H9 (cell line): ENCODE measurements around the gene MRPS30. TPM values are rescaled to one million over a fixed set of nuclear protein-coding genes. Genes with fewer than 3 reads are reported as not detected.

Experiments
- DNase-seq: peaks from one replicate; pipeline ENCODE4 v3.0.0-alpha.2; 2017
- H2AFZ ChIP-seq: one replicate; pipeline ENCODE4 v1.6.1; 2013; ENCODE audit warnings: mild to moderate bottlenecking, low read length, control low read depth, moderate library complexity
- H2AK5ac ChIP-seq: 2 replicates; pipeline ENCODE4 v1.6.1; 2013; ENCODE audit warnings: low read length, control low read depth, mixed read lengths; ENCODE audit not compliant: insufficient read length
- H2BK120ac ChIP-seq: one replicate; pipeline ENCODE4 v1.6.1; 2013; ENCODE audit warnings: low read depth, mild to moderate bottlenecking, low read length, control low read depth, inconsistent platforms; ENCODE audit not compliant: poor library complexity, severe bottlenecking
- H2BK12ac ChIP-seq: 2 replicates; pipeline ENCODE4 v1.6.1; 2013; ENCODE audit warnings: low read length, control low read depth, mixed read lengths, low read depth; ENCODE audit not compliant: insufficient read length
- H2BK15ac ChIP-seq: 2 replicates; pipeline ENCODE4 v1.6.1; 2013; ENCODE audit warnings: low read depth, low read length, control low read depth
- H2BK20ac ChIP-seq: one replicate; pipeline ENCODE4 v1.6.1; 2013; ENCODE audit warnings: low read depth, mild to moderate bottlenecking, low read length, control low read depth, inconsistent platforms; ENCODE audit not compliant: poor library complexity, severe bottlenecking
- H2BK5ac ChIP-seq: 2 replicates; pipeline ENCODE4 v1.6.1; 2013; ENCODE audit warnings: low read length, control low read depth, mixed read lengths; ENCODE audit not compliant: insufficient read length
- H3K14ac ChIP-seq: 2 replicates; pipeline ENCODE4 v1.6.1; 2013; ENCODE audit warnings: low read length, control low read depth; ENCODE audit not compliant: insufficient read depth
- H3K18ac ChIP-seq: 2 replicates; pipeline ENCODE4 v1.6.1; 2013; ENCODE audit warnings: low read depth, mild to moderate bottlenecking, mixed read lengths, low read length, control low read depth; ENCODE audit not compliant: insufficient read length
- H3K23ac ChIP-seq: 2 replicates; pipeline ENCODE4 v1.6.1; 2013; ENCODE audit warnings: low read length, control low read depth, mixed read lengths, low read depth; ENCODE audit not compliant: insufficient read length
- H3K23me2 ChIP-seq: 2 replicates; pipeline ENCODE4 v1.6.1; 2013; ENCODE audit warnings: low read depth, mild to moderate bottlenecking, mixed read lengths, low read length, control low read depth; ENCODE audit not compliant: insufficient read length, poor library complexity, severe bottlenecking
- H3K27ac ChIP-seq: 2 replicates; pipeline ENCODE4 v1.5.1; 2013; ENCODE audit warnings: low read length, control low read depth, mixed read lengths, low read depth; ENCODE audit not compliant: insufficient read length
- H3K27me3 ChIP-seq: 2 replicates; pipeline ENCODE4 v1.6.1; 2013; ENCODE audit warnings: low read length, control low read depth, inconsistent platforms; ENCODE audit not compliant: insufficient read depth
- H3K4ac ChIP-seq: 2 replicates; pipeline ENCODE4 v1.6.1; 2013; ENCODE audit warnings: low read depth, mild to moderate bottlenecking, control low read depth, inconsistent platforms, low read length, moderate library complexity
- H3K4me1 ChIP-seq: 2 replicates; pipeline ENCODE4 v1.6.1; 2013; ENCODE audit warnings: low read length, control low read depth, inconsistent platforms; ENCODE audit not compliant: insufficient read depth
- H3K4me2 ChIP-seq: 2 replicates; pipeline ENCODE4 v1.6.1; 2013; ENCODE audit warnings: low read length, control low read depth, mixed read lengths; ENCODE audit not compliant: insufficient read length, insufficient read depth
- H3K56ac ChIP-seq: 2 replicates; pipeline ENCODE4 v1.6.1; 2013; ENCODE audit warnings: low read depth, mild to moderate bottlenecking, mixed read lengths, low read length, control low read depth; ENCODE audit not compliant: insufficient read length
- H3K79me1 ChIP-seq: 2 replicates; pipeline ENCODE4 v1.6.1; 2013; ENCODE audit warnings: low read depth, mild to moderate bottlenecking, moderate library complexity, low read length, control low read depth, inconsistent platforms; ENCODE audit not compliant: insufficient read depth, poor library complexity, severe bottlenecking
- H3K79me2 ChIP-seq: 2 replicates; pipeline ENCODE4 v1.6.1; 2013; ENCODE audit warnings: low read length, control low read depth, inconsistent platforms; ENCODE audit not compliant: insufficient read depth
- H3K9ac ChIP-seq: 2 replicates; pipeline ENCODE4 v1.6.1; 2013; ENCODE audit warnings: low read length, control low read depth, mixed read lengths; ENCODE audit not compliant: insufficient read length; ENCODE audit errors: extremely low read depth
- H3K9me3 ChIP-seq: one replicate; pipeline ENCODE4 v1.6.1; 2013; ENCODE audit warnings: low read depth, low read length, inconsistent platforms; ENCODE audit not compliant: control insufficient read depth
- H3T11ph ChIP-seq: one replicate; pipeline ENCODE4 v1.6.1; 2013; ENCODE audit warnings: mild to moderate bottlenecking, low read length, control low read depth, inconsistent platforms
- H4K20me1 ChIP-seq: one replicate; pipeline ENCODE4 v1.6.1; 2013; ENCODE audit not compliant: control insufficient read depth, insufficient read length, insufficient read depth
- H4K5ac ChIP-seq: 2 replicates; pipeline ENCODE4 v1.6.1; 2013; ENCODE audit warnings: low read depth, mild to moderate bottlenecking, mixed read lengths, low read length, control low read depth; ENCODE audit not compliant: insufficient read length
- H4K8ac ChIP-seq: replicated peaks from 2 replicates; pipeline ENCODE4 v1.6.1; 2013; ENCODE audit warnings: low read length, control low read depth, mixed read lengths, low read depth; ENCODE audit not compliant: insufficient read length
- H4K91ac ChIP-seq: 2 replicates; pipeline ENCODE4 v1.6.1; 2013; ENCODE audit warnings: low read depth, mild to moderate bottlenecking, moderate library complexity, mixed read lengths, low read length, control low read depth; ENCODE audit not compliant: insufficient read length
- H3K27ac Mint-ChIP-seq, 3 experiments: 2 replicates in 2 of 3; 3 replicates in 1 of 3; pipeline ENCODE4 v1.8.0; 2020 to 2021; ENCODE audit warnings: mixed read lengths in 3 of 3, mild to moderate bottlenecking in 1 of 3, moderate library complexity in 1 of 3
- H3K27me3 Mint-ChIP-seq: 2 replicates; pipeline ENCODE4 v1.8.0; 2021; ENCODE audit warnings: low read depth, mild to moderate bottlenecking, moderate library complexity, mixed read lengths
- H3K36me3 Mint-ChIP-seq, 3 experiments: 2 replicates in 2 of 3; 3 replicates in 1 of 3; pipeline ENCODE4 v1.8.0; 2020 to 2021; ENCODE audit warnings: low read depth in 3 of 3, mixed read lengths in 3 of 3; ENCODE audit not compliant: insufficient read depth in 1 of 3
- H3K4me1 Mint-ChIP-seq, 2 experiments: 2 replicates each; pipeline ENCODE4 v1.8.0; 2020; ENCODE audit warnings: mixed read lengths in 2 of 2
- H3K4me3 Mint-ChIP-seq, 2 experiments: 2 replicates in 1 of 2; 3 replicates in 1 of 2; pipeline ENCODE4 v1.8.0; 2020 to 2021; ENCODE audit warnings: mild to moderate bottlenecking in 2 of 2, mixed read lengths in 2 of 2, moderate library complexity in 1 of 2
- H3K9me3 Mint-ChIP-seq, 2 experiments: 2 replicates in 1 of 2; 3 replicates in 1 of 2; pipeline ENCODE4 v1.8.0; 2020; ENCODE audit warnings: mild to moderate bottlenecking in 2 of 2, mixed read lengths in 2 of 2, moderate library complexity in 1 of 2
- CTCF ChIP-seq: fragments of 200-600 bp; sonication (generic); conservative IDR thresholded peaks from 3 replicates; pipeline ENCODE4 v1.8.0; 2021; ENCODE audit warnings: antibody characterized with exemption, mild to moderate bottlenecking
- WGBS: extraction: QIAGEN DNeasy Blood & Tissue Kit; methylation state at CpG from one replicate; pipeline ENCODE4 v1.1.7; 2013; ENCODE audit warnings: missing lambda C conversion rate, low lambda C conversion rate, mixed read lengths; ENCODE audit not compliant: insufficient read length; ENCODE audit errors: extremely low coverage; 5-methylcytosine and 5-hydroxymethylcytosine counted together
- total RNA-seq: library from RNA; stranded (reverse); gene quantifications from 2 replicates; pipeline ENCODE4 v1.2.1, GENCODE V29; 2021

The MRPS30 gene
- total RNA-seq, 1 experiment from 2014 or later, result 76.3 TPM

GRCh38 chr5:44774279-44774880 is 34.4 kb upstream of the MRPS30 start:
- Histone ChIP-seq H3K4me2 (no peak overlapping the region), H3K14ac (no peak overlapping the region), H2BK120ac (no peak overlapping the region), H4K91ac (no peak overlapping the region), H2BK12ac (no peak overlapping the region), H2BK5ac (no peak overlapping the region), H2BK20ac (no peak overlapping the region), H3K79me1 (no peaks in the 10 kb centered on the region), H3K27ac (no peak overlapping the region), H2AFZ (no peak overlapping the region), H3K4me1 (no peaks in the 10 kb centered on the region), H3K9ac (no peak overlapping the region), H3K27me3 (no peaks in the 10 kb centered on the region), H3K23ac (no peak overlapping the region), H2BK15ac (no peak overlapping the region), H2AK5ac (no peak overlapping the region), H4K20me1 (no peaks in the 10 kb centered on the region), H3K4ac (no peak overlapping the region), H3K9me3 (no peaks in the 10 kb centered on the region), H3T11ph (no peak overlapping the region), H3K79me2 (no peaks in the 10 kb centered on the region), H3K23me2 (no peaks in the 10 kb centered on the region), H4K5ac (no peak overlapping the region), H4K8ac (no peak overlapping the region), H3K18ac (no peak overlapping the region), H3K56ac (no peak overlapping the region)
- Mint-ChIP-seq H3K27me3 (no peaks in the 10 kb centered on the region), H3K9me3 (no peaks in the 10 kb centered on the region), H3K36me3 (no peaks in the 10 kb centered on the region), H3K4me3 (no peak overlapping the region), H3K4me1 (no peaks in the 10 kb centered on the region), H3K27ac (no peak overlapping the region)
- WGBS, result no CpG with 5 or more reads among the region's 1 CpG
- peak; percentile 78 for TF ChIP-seq CTCF
- no peak for DNase-seq
